Measurements from ENCODE around the gene TMUB2. TPM values are rescaled to one million over a fixed set of nuclear protein-coding genes. Genes with fewer than 3 reads are reported as not detected.
"Not testable (repeated sequence)": the region's sequence is repeated elsewhere in the genome, so short reads cannot be mapped to it uniquely, and the experiment has no call there.

Gene TMUB2
- 31.2 TPM for polyA plus RNA-seq (2013, experiment 1 of 2; ENCODE audit: insufficient read length)
- polyA plus RNA-seq (2013, experiment 2 of 2; ENCODE audit: insufficient read length): 31.0 TPM

GRCh38 chr17:44186307-44187130 lies at the start of gene TMUB2:
TMUB2 (plus strand) TSS chr17:44186972; CDS start chr17:44187709, 737 bp downstream.
- peak; percentile 99 for DNase-seq

GRCh38 chr17:44137891-44138709 lies 48.7 kb upstream of the TMUB2 start:
- peak; percentile 99 for DNase-seq

- not testable (repeated sequence) for DNase-seq
Measured at GRCh38 chr17:44143921-44144320, 42.9 kb upstream of the TMUB2 start.

GRCh38 chr17:44144966-44145739 lies 41.6 kb upstream of the TMUB2 start:
- DNase-seq: no peak

- no peak for DNase-seq
Measured at GRCh38 chr17:44146375-44147346, 40.1 kb upstream of the TMUB2 start.

DNA sequence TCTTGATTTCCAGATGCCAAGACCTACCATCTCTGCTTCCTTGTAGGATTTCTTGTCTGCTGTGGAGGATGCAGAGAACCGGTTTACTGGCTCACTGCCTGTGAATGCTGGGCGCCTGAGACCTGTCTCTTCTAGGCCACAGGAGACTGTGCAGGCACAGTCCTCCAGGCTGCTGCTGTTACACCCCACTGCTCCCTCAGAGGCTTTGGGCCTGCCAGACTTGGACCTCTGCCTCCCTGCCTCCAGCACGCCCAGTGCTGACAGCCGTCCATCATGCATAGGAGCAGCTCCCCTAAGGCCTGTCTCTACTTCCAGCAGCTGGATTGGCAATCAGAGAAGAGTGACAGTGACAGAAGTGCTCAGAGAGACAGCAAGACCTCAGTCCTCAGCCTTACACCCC lies 39.0 kb upstream of the TMUB2 start:
- no peak for DNase-seq

- not testable (repeated sequence) for DNase-seq
Measured at GRCh38 chr17:44149066-44149465, 37.7 kb upstream of the TMUB2 start.

DNA sequence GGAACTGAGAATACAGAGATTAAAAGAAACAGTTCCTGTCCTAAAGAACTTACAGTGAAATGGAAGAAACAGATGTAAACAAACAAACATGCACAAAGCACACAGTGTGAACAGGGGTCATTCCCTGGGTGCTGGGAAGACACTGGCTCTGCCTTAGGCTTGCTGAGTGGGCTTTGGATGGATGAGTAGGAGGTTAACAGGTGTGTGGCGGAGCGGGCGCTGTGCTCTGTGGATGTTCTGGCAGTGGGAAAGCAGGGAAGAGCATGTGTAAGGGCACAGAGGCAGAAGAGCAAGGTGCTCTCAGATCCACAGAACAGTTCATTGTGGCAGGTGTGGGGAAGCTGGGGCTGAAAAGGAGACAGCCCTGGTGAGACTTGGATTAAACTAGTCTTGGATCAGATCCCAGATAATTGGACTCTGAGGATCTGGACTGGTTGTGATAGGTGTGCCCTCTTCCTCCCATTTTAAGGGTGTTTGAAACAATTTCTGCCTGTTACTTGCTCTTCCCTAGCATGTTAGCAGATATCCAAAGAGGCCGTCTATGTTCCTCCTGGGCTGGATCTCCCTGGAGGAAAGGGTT lies 36.9 kb upstream of the TMUB2 start:
- no peak for DNase-seq

GRCh38 chr17:44152875-44153274 lies 33.9 kb upstream of the TMUB2 start:
- DNase-seq: no peak

- no peak for DNase-seq
Measured at GRCh38 chr17:44155488-44155887, 31.3 kb upstream of the TMUB2 start.

- DNase-seq: peak; percentile 20
Measured at GRCh38 chr17:44159519-44160210, 27.1 kb upstream of the TMUB2 start.

DNA sequence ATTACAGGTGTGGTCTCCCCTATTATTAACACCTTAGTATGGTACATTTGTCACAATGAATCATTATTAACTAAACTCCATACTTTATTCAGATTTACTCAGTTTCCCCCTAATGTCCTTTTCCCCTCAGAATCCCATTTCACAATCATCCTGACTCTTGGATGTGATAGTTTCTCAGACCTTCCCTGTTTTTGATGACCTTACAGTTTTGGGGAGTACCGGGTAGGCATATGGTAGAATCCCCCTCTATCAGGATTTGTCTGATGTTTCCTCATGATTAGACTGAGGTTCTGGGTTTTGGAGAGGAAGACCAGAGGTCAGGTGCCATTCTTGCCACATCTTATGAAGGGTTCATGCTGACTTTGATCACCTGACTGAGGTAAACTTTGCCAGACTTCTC lies 22.3 kb upstream of the TMUB2 start:
- DNase-seq: no peak

GRCh38 chr17:44167181-44167861 lies 19.5 kb upstream of the TMUB2 start:
- DNase-seq: no peak

GRCh38 chr17:44170135-44170498 lies 16.7 kb upstream of the TMUB2 start:
- no peak for DNase-seq

DNA sequence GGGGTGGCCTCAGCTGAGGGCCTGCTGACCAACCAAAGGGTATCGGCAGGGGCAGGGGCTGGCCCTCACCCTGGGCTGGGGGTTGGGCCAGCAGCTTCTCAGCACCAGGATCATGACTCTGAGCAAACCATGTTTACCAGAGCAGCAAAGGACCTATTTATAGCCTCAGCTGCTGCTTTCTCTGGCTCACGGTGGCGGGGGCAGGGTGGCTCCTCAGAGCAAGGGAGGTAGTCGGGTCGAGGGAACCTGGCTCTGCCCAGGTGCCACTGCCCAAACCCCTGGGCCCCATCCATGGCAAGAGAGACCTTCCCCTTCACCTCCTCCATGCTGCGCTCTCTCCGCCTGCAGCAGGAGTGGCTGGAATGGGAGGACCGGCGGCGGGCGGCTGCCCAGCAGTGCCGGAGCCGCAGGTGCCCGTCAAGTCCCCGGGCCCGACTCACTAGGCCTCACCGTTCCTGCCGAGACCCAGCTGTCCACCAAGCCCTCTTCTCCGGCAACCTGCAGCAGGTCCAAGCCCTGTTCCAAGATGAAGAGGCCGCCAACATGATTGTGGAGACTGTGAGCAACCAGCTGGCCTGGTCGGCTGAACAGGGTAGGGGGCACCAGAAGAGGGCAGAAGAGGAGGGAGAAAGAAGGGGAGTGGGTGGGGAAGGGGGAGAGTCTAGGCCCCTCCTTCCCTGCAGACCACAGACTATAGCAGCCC lies 16.1 kb upstream of the TMUB2 start, which contains the start of gene ASB16:
Gene ASB16 (plus strand): TSS at position 206 of the 703 bp plus-strand sequence. CDS start 86 bp downstream, at position 292.
- DNase-seq: no peak

DNA sequence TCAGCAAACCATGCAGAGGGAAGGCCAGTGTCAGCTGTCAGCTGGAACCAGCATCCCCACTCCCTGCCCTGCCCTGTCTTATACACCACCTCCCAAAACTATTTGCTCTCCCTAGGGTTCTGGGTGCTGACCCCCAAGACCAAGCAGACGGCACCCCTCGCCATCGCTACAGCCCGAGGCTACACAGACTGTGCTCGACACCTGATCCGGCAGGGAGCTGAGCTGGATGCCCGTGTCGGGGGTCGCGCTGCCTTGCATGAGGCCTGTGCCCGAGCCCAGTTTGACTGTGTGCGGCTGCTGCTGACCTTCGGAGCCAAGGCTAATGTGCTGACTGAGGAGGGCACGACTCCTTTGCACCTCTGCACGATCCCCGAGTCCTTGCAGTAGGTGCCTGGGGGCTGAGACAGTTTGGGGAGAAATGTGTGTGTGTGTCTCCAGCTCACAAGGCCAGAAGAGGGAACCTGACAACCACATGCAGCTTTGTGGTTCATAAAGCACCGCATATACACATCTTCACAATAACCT lies 14.8 kb upstream of the TMUB2 start:
- DNase-seq: no peak

- no peak for DNase-seq
Measured at GRCh38 chr17:44174427-44174826, 12.3 kb upstream of the TMUB2 start.

- no peak for DNase-seq
Measured at GRCh38 chr17:44176257-44176656, 10.5 kb upstream of the TMUB2 start.

Data from fibroblast of skin of abdomen (primary cell).